ENCODE results near the gene GYS1. TPM values are rescaled to one million over a fixed set of nuclear protein-coding genes. Genes with fewer than 3 reads are reported as not detected.

Gene GYS1
- total and polyA plus RNA-seq, 10 of the 15 experiments (the other 5 are each of a cell fraction or from before 2014, with no cell fraction given) = 3.7 to 62.0 (median 37.3) TPM

DNA sequence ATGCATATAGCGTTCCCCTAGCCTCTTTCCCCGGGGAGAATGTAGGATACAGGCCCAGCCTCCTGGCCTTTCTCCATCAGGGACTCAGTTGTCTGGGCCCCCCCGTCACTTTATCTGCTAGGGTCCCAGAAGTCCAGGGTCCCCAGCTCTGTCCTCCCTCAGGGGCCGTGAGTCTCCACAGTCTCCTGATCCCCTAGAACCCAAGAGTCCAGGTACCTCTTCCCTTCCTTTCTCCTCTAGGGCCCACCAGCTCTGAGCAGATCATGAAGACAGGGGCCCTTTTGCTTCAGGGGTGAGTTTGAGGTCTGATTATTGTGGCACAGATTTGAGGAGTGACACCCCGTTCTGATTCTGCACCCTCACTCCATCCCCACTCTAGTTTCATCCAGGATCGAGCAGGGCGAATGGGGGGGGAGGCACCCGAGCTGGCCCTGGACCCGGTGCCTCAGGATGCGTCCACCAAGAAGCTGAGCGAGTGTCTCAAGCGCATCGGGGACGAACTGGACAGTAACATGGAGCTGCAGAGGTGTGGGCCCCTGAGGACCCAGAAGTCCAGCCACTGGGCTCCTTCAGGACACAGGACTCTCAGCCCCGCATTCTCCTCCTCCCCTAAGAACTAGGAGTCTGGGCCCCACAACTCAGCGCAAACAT, 37.7 kb downstream of the GYS1 start:
- no TSS peak for BruUV-seq (replicated peaks)
- WGBS (ENCODE audit: insufficient coverage, insufficient replicate concordance, low lambda C conversion rate, missing lambda C conversion rate) = 38% methylated on average over 16 of the region's 16 CpGs

More for the DNA sequence above, 37.7 kb downstream of the GYS1 start:
- H4K20me1 ChIP-seq (ENCODE audit: control insufficient read depth, insufficient read depth) = no peaks in the 10 kb centered on the region
- SMC1A ChIA-PET (ENCODE audit: uncharacterized antibody, unreplicated experiment) = interaction anchor here (1.1 to 1.9 kb wide), 5 partner anchors 23 to 167 kb away, joined by 3 to 6 read pairs (median 3); partner anchors contain the start of gene NUCB1
- H3K27me3 ChIP-seq (replicated peaks in 1 of 2; ENCODE audit: control insufficient read depth in 2 of 2, insufficient read depth in 2 of 2, low read length in 1 of 2) = no peaks in the 10 kb centered on the region
- intact Hi-C loops (cut with micrococcal nuclease; ENCODE audit: unreplicated experiment) (no loop called here), in situ Hi-C loops (cut with MboI) (no loop called here)
- CTCF ChIA-PET = interaction anchor here (1.6 to 2.1 kb wide), 3 partner anchors 11 to 167 kb away, joined by 4 to 10 read pairs (median 7); no protein-coding TSS in a partner anchor
- POLR2A ChIA-PET = interaction anchor here (0.5 to 2.7 kb wide), 6 partner anchors 8 to 81 kb away, joined by 3 to 13 read pairs (median 8); partner anchors contain the start of genes DHDH, FTL and NUCB1
- H2AFZ ChIP-seq (ENCODE audit: control insufficient read depth, low read depth, low read length) = peak overlapping the region; percentile 75; the same call in 1 of the 2 replicates
- peak overlapping the region; percentile 100 for H3K9ac ChIP-seq (ENCODE audit: control insufficient read depth, insufficient read depth, low read length)
- FAIRE-seq (no peak), DNase-seq (ENCODE audit: low read depth, low spot score) (no peak), ATAC-seq (no peak)
- RAD21 ChIA-PET (ENCODE audit: unreplicated experiment) = interaction anchor here (0.9 to 2.4 kb wide), 2 partner anchors 9 to 56 kb away, joined by 3 to 8 read pairs; partner anchors contain the start of gene NUCB1
- TF ChIP-seq CBFB (IDR thresholded peaks at IDR 0.05; ENCODE audit: low read depth) = 0 out of 2 replicates have a peak, but pooled peaks have one; percentile 14
- TF ChIP-seq CREM (IDR thresholded peaks at IDR 0.05; ENCODE audit: low read depth) = no peak
- no peak; the same call in 1 of the 2 replicates for TF ChIP-seq EED (IDR thresholded peaks at IDR 0.05; ENCODE audit: low read depth)
- no peak for TF ChIP-seq CHD1 (IDR thresholded peaks at IDR 0.05; ENCODE audit: low read depth, low read length)
- no peak for TF ChIP-seq SUPT20H (IDR thresholded peaks at IDR 0.05; ENCODE audit: borderline replicate concordance, control insufficient read depth, low read depth, low read length)
- no peak for TF ChIP-seq SMAD1 (IDR thresholded peaks at IDR 0.05; ENCODE audit: low read depth, partially characterized antibody)
- H3K4me2 ChIP-seq (ENCODE audit: control insufficient read depth, insufficient read depth) = peak overlapping the region; percentile 99
- no peaks in the 10 kb centered on the region; a peak in 1 of 4 replicates for H3K36me3 ChIP-seq (ENCODE audit: control insufficient read depth in 2 of 2, insufficient read depth in 2 of 2, low read length in 1 of 2)
- peaks cover 23% of the 10 kb centered on the region for H3K79me2 ChIP-seq (ENCODE audit: control insufficient read depth, insufficient read depth, low read length)
- peak overlapping the region; percentile 98 for H3K4me3 ChIP-seq
- H3K4me1 ChIP-seq (ENCODE audit: control insufficient read depth, insufficient read depth, low read length) = peaks cover 5% of the 10 kb centered on the region; the same call in 1 of the 2 replicates
- no peaks in the 10 kb centered on the region for H3K9me3 ChIP-seq (replicated peaks; ENCODE audit: control insufficient read depth, insufficient read depth, low read length)
- peak overlapping the region; percentile 99 for H3K27ac ChIP-seq (ENCODE audit: control insufficient read depth, insufficient read depth)

Data from GM12878 (cell line).